Measurements from ENCODE around the gene PPIF.

DNA sequence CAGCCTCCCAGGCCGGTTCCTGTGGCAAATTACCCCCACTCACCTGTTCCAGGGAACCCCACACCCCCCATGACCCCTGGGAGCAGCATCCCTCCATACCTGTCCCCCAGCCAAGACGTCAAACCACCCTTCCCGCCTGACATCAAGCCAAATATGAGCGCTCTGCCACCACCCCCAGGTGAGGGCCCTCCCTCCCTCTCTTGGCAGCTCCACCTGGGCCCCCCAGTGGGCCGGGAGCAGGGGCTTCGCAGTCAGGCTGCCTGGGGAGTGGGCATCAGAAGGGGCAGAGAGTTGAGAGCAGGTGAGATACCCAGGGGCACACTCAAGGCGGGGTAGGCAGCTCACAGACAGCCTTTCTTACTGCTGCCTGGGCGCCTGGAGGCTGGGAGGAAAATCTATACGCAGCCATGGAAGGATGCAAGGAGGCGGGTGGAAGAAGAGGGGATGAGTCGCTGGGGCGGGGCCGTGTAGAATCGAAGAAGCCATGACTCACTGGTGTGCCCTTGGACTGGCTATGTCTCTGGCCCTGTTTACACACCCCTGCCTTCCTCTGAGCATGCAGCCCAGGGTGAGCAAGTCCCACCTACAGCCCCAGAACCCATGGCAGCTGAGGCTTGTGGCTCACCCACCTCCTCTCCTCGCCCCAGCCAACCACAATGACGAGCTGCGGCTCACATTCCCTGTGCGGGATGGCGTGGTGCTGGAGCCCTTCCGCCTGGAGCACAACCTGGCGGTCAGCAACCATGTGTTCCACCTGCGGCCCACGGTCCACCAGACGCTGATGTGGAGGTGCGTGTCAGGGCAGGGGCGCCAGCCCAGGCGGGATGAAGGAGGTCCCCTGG, 48.6 kb upstream of the PPIF start:
- TF ChIP-seq, protein P1, sequence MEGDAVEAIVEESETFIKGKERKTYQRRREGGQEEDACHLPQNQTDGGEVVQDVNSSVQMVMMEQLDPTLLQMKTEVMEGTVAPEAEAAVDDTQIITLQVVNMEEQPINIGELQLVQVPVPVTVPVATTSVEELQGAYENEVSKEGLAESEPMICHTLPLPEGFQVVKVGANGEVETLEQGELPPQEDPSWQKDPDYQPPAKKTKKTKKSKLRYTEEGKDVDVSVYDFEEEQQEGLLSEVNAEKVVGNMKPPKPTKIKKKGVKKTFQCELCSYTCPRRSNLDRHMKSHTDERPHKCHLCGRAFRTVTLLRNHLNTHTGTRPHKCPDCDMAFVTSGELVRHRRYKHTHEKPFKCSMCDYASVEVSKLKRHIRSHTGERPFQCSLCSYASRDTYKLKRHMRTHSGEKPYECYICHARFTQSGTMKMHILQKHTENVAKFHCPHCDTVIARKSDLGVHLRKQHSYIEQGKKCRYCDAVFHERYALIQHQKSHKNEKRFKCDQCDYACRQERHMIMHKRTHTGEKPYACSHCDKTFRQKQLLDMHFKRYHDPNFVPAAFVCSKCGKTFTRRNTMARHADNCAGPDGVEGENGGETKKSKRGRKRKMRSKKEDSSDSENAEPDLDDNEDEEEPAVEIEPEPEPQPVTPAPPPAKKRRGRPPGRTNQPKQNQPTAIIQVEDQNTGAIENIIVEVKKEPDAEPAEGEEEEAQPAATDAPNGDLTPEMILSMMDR (IDR thresholded peaks at IDR 0.05; ENCODE audit: extremely low read depth in 1 of 2, insufficient read depth in 1 of 2, low read depth in 1 of 2, low read length in 2 of 2), result no peak
- TF ChIP-seq POLR2AphosphoS5 (IDR thresholded peaks at IDR 0.05; ENCODE audit: insufficient read depth, low read depth, low read length) (no peak), MYC (IDR thresholded peaks at IDR 0.05; ENCODE audit: low read depth, low read length) (no peak), EZH2 (IDR thresholded peaks at IDR 0.05; ENCODE audit: borderline replicate concordance, low read depth, low read length, severe bottlenecking) (no peak), POLR2A (IDR thresholded peaks at IDR 0.05; ENCODE audit: low read depth, low read length) (no peak), FOS (IDR thresholded peaks at IDR 0.05; ENCODE audit: borderline replicate concordance, insufficient read depth, low read length) (peak; percentile 73), JUN (IDR thresholded peaks at IDR 0.05; ENCODE audit: borderline replicate concordance, insufficient read depth, insufficient read length, low read depth) (peak; percentile 35), GATA2 (IDR thresholded peaks at IDR 0.05; ENCODE audit: insufficient read depth, insufficient read length, low read depth, low read length) (no peak)
- TF ChIP-seq, protein P2, sequence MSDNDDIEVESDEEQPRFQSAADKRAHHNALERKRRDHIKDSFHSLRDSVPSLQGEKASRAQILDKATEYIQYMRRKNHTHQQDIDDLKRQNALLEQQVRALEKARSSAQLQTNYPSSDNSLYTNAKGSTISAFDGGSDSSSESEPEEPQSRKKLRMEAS (IDR thresholded peaks at IDR 0.05; ENCODE audit: insufficient read depth, insufficient read length), result no peak
